Fibroblast of skin of right biceps (primary cell): ENCODE measurements around the gene SPRR2D.
"Not testable (repeated sequence)": the region's sequence is repeated elsewhere in the genome, so short reads cannot be mapped to it uniquely, and the experiment has no call there.

ENCODE experiments used
- DNase-seq: peaks from one replicate; pipeline ENCODE4 v3.0.0-alpha.2; 2013

The SPRR2D gene

GRCh38 chr1:153040950-153041631, at the start of gene SPRR2D:
TSS of gene SPRR2D (minus strand) at chr1:153041120. CDS start at chr1:153040346, 774 bp downstream.
- DNase-seq: no peak

- no peak for DNase-seq
Measured at GRCh38 chr1:153087652-153088051, 46.7 kb upstream of the SPRR2D start.

GRCh38 chr1:153081736-153082135, 40.8 kb upstream of the SPRR2D start:
- no peak for DNase-seq

GRCh38 chr1:153072806-153073726, 32.1 kb upstream of the SPRR2D start:
- DNase-seq: no peak

GRCh38 chr1:153071511-153071910, 30.6 kb upstream of the SPRR2D start, which contains the start of gene SPRR2B:
TSS of gene SPRR2B (minus strand) at chr1:153071611. CDS start at chr1:153070839, 772 bp downstream.
- no peak for DNase-seq

- no peak for DNase-seq
Measured at GRCh38 chr1:153070243-153070642, 29.3 kb upstream of the SPRR2D start.

- DNase-seq: no peak
Measured at GRCh38 chr1:153058826-153059784, 18.2 kb upstream of the SPRR2D start.

GRCh38 chr1:153058154-153058553, 17.2 kb upstream of the SPRR2D start:
- DNase-seq: no peak

- no peak for DNase-seq
Measured at GRCh38 chr1:153057375-153057774, 16.5 kb upstream of the SPRR2D start, which contains the start of gene SPRR2A. TSS of gene SPRR2A (minus strand) at chr1:153057512. CDS start at chr1:153056735, 777 bp downstream.

- not testable (repeated sequence) for DNase-seq
Measured at GRCh38 chr1:153056111-153056510, 15.2 kb upstream of the SPRR2D start.

GRCh38 chr1:153049211-153049610, 8.3 kb upstream of the SPRR2D start:
- no peak for DNase-seq

GRCh38 chr1:153035211-153035610, 5.7 kb downstream of the SPRR2D start:
- DNase-seq: no peak

- peak; percentile 40 for DNase-seq
Measured at GRCh38 chr1:153032677-153033308, 8.1 kb downstream of the SPRR2D start.

GRCh38 chr1:153032073-153032472, 8.8 kb downstream of the SPRR2D start:
- no peak for DNase-seq

- no peak for DNase-seq
Measured at GRCh38 chr1:153030895-153031294, 10.0 kb downstream of the SPRR2D start, which contains the start of gene SPRR1B. TSS of gene SPRR1B (plus strand) at chr1:153031203. CDS start at chr1:153032346, 1,143 bp downstream.

- DNase-seq: no peak
Measured at GRCh38 chr1:153028766-153029165, 12.2 kb downstream of the SPRR2D start.

GRCh38 chr1:153025797-153026196, 15.1 kb downstream of the SPRR2D start:
- DNase-seq: no peak

- DNase-seq: no peak
Measured at GRCh38 chr1:153024413-153024812, 16.5 kb downstream of the SPRR2D start.

GRCh38 chr1:153023109-153023508, 17.8 kb downstream of the SPRR2D start:
- DNase-seq: no peak

- not testable (repeated sequence) for DNase-seq
Measured at GRCh38 chr1:153022340-153022739, 18.6 kb downstream of the SPRR2D start.

- not testable (repeated sequence) for DNase-seq
Measured at GRCh38 chr1:153021829-153022228, 19.1 kb downstream of the SPRR2D start.

- DNase-seq: not testable (repeated sequence)
Measured at GRCh38 chr1:153011235-153011758, 29.6 kb downstream of the SPRR2D start.
